ENCODE data around the gene HSPA12B. TPM values are rescaled to one million over a fixed set of nuclear protein-coding genes. Genes with fewer than 3 reads are reported as not detected.

Gene HSPA12B
- polyA plus RNA-seq, 1 of the 3 experiments (the other 2 are of a cell fraction) = 0.46 TPM

DNA sequence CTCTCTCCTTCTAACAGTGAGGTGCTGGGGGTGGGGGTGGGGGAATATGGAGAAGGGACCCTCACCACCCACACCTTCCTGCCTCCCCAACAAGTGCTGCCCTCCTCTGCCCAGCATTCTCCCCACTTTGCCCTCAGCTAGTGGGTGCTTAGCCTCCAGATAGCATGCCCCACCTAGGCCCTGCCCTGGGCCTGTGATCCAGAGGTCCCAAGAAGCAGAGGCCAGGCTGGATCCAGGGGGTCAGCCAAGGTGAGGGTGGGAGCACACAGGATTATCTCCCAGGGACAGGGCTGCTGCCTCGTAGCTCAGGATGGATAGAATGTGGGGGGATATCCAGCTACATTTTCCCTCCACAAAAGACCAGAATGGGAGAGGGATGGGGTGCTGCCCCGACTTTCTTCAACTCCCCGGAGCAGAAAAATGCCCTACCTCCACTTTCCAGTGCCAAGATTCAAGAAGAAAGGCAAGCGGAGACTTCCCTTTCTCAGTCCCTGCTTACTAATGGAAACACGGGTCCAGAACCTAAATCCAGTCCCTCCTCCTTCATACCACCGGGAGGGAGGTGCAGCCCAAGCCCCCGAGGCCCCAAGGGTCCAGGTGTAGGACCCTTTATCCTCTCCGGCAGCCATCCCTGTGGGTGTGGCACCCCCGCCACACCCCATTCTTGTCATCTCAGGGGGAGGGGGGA, 34.1 kb downstream of the HSPA12B start:
- H3K27me3 ChIP-seq (ENCODE audit: insufficient read depth) = no peaks in the 10 kb centered on the region
- H3K27ac ChIP-seq (ENCODE audit: low read depth in 2 of 2, low read length in 1 of 2) = no peak overlapping the region; a peak in 1 of 4 replicates
- whole genome bisulfite sequencing (ENCODE audit: low lambda C conversion rate) = 26% methylated on average over 5 of the region's 9 CpGs

More for the DNA sequence above, 34.1 kb downstream of the HSPA12B start:
- Histone ChIP-seq H3K36me3 (replicated peaks in 1 of 2; ENCODE audit: control insufficient read depth in 1 of 2, insufficient read depth in 2 of 2, low read length in 1 of 2) (no peaks in the 10 kb centered on the region), H3K9me3 (no peaks in the 10 kb centered on the region), H3K9ac (peak overlapping the region; percentile 81), H3K79me2 (ENCODE audit: insufficient read depth) (peaks cover 11% of the 10 kb centered on the region; the same call in 1 of the 2 replicates), H4K20me1 (ENCODE audit: insufficient read depth) (no peaks in the 10 kb centered on the region), H3K4me2 (peak overlapping the region; percentile 97), H3K4me3 (ENCODE audit: low read depth in 2 of 2, low read length in 1 of 2) (peak overlapping the region; percentile 83 to 93), H2AFZ (ENCODE audit: low read depth) (peak overlapping the region; percentile 95), H3F3A (replicated peaks; ENCODE audit: insufficient read depth) (peaks cover 17% of the 10 kb centered on the region), H3K4me1 (ENCODE audit: control insufficient read depth in 1 of 2, insufficient read depth in 2 of 2, low read depth in 1 of 2, low read length in 1 of 2) (peaks cover 9 to 22% of the 10 kb centered on the region in 2 experiments; a peak in 3 of 4 replicates), H3K9me2 (no peaks in the 10 kb centered on the region)
- POLR2A ChIA-PET = interaction anchor here (2.3 to 2.7 kb wide), 2 partner anchors 11 to 19 kb away, joined by 11 to 18 read pairs; partner anchors contain the start of gene CENPB
- CTCF ChIA-PET = interaction anchor here (0.6 to 13.1 kb wide), 7 partner anchors 9 to 90 kb away, joined by 3 to 151 read pairs (median 4); partner anchors contain the start of gene AP5S1
- TF ChIP-seq RFX5 (IDR thresholded peaks at IDR 0.05; ENCODE audit: low read length) (no peak), MXI1 (IDR thresholded peaks at IDR 0.05; ENCODE audit: low read depth, low read length) (no peak), ELF1 (IDR thresholded peaks at IDR 0.05) (no peak), EZH2phosphoT487 (IDR thresholded peaks at IDR 0.05; ENCODE audit: borderline replicate concordance, low read depth) (no peak), FOXM1 (IDR thresholded peaks at IDR 0.05; ENCODE audit: low read depth) (no peak), TEAD4 (IDR thresholded peaks at IDR 0.05; ENCODE audit: borderline replicate concordance, insufficient read depth) (no peak), TCF12 (IDR thresholded peaks at IDR 0.05) (no peak), USF2 (IDR thresholded peaks at IDR 0.05; ENCODE audit: borderline replicate concordance, low read depth, low read length) (no peak), ZBTB33 (IDR thresholded peaks at IDR 0.05; ENCODE audit: borderline replicate concordance, low read depth) (no peak), RXRA (IDR thresholded peaks at IDR 0.05; ENCODE audit: borderline replicate concordance, low read depth) (no peak)
- TF ChIP-seq, protein P1, sequence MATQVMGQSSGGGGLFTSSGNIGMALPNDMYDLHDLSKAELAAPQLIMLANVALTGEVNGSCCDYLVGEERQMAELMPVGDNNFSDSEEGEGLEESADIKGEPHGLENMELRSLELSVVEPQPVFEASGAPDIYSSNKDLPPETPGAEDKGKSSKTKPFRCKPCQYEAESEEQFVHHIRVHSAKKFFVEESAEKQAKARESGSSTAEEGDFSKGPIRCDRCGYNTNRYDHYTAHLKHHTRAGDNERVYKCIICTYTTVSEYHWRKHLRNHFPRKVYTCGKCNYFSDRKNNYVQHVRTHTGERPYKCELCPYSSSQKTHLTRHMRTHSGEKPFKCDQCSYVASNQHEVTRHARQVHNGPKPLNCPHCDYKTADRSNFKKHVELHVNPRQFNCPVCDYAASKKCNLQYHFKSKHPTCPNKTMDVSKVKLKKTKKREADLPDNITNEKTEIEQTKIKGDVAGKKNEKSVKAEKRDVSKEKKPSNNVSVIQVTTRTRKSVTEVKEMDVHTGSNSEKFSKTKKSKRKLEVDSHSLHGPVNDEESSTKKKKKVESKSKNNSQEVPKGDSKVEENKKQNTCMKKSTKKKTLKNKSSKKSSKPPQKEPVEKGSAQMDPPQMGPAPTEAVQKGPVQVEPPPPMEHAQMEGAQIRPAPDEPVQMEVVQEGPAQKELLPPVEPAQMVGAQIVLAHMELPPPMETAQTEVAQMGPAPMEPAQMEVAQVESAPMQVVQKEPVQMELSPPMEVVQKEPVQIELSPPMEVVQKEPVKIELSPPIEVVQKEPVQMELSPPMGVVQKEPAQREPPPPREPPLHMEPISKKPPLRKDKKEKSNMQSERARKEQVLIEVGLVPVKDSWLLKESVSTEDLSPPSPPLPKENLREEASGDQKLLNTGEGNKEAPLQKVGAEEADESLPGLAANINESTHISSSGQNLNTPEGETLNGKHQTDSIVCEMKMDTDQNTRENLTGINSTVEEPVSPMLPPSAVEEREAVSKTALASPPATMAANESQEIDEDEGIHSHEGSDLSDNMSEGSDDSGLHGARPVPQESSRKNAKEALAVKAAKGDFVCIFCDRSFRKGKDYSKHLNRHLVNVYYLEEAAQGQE (IDR thresholded peaks at IDR 0.05; ENCODE audit: low read depth, low read length) = no peak
- DNase-seq = no peak
